MM.1S (cell line): ENCODE data around the gene PEX16.

Source experiments
- EZH2 ChIP-seq: fragments of 300-600 bp; sonication (generic); optimal IDR thresholded peaks from 2 replicates; pipeline ENCODE3; 2017; ENCODE audit warnings: low read depth, mild to moderate bottlenecking, antibody characterized with exemption, low read length, mixed read lengths
- EZH2phosphoT487 ChIP-seq: fragments of 300-600 bp; sonication (generic); IDR thresholded peaks from 2 replicates; pipeline ENCODE4 v1.6.1; 2018; ENCODE audit warnings: antibody characterized with exemption, low read length
- TF ChIP-seq, protein P1 (sequence below): fragments of 300-600 bp; sonication (generic); IDR thresholded peaks from 2 replicates; pipeline ENCODE4 v1.5.1; 2016; ENCODE audit warnings: antibody characterized with exemption, low read length, mixed read lengths

DNA sequence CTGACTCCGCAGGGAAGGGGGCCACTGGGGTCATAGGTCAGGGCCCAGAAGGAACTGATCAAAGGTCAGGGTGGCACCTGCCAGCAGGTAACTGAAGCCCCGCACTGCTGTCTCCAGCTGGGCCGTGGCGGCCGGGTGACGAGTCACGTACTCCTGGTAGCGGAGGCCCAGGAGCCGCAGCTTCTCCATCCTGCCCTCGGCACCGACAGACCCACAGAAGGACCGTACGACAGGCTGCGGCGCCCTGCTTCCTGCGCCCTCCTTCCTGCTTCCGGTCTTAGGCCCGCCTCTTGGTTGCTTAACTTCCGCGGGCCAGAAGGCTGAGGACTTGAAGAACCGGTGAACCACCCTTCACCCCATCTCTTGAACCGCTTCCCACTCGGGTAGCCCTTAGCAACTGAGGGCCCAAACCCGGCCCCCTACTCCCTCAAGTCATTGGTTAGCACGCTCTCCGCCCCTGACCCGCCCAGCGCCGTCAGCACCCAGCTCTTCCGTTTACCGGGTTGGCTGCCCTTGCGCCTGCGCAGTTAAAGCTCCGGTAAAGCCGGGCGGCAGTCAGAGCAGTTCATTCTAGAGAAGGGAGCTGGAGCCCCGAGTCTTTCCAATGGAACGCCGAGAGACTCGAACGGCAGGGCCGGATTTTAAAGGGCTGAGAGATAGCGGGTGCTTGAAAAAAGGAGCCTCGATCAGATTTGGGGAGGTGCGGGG is at the start of gene PEX16:
- TF ChIP-seq, protein P1, sequence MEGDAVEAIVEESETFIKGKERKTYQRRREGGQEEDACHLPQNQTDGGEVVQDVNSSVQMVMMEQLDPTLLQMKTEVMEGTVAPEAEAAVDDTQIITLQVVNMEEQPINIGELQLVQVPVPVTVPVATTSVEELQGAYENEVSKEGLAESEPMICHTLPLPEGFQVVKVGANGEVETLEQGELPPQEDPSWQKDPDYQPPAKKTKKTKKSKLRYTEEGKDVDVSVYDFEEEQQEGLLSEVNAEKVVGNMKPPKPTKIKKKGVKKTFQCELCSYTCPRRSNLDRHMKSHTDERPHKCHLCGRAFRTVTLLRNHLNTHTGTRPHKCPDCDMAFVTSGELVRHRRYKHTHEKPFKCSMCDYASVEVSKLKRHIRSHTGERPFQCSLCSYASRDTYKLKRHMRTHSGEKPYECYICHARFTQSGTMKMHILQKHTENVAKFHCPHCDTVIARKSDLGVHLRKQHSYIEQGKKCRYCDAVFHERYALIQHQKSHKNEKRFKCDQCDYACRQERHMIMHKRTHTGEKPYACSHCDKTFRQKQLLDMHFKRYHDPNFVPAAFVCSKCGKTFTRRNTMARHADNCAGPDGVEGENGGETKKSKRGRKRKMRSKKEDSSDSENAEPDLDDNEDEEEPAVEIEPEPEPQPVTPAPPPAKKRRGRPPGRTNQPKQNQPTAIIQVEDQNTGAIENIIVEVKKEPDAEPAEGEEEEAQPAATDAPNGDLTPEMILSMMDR: no peak
- no peak for TF ChIP-seq EZH2phosphoT487
- no peak for TF ChIP-seq EZH2
